GM13977 (cell line): Measurements from ENCODE around the gene KCNQ1.

Source experiments
- DNase-seq: peaks from one replicate; pipeline ENCODE4 v3.0.0; 2012; ENCODE audit warnings: low spot score
- CTCF ChIP-seq: IDR thresholded peaks from 2 replicates; pipeline ENCODE4 v1.5.1; 2012; ENCODE audit warnings: mild to moderate bottlenecking, control low read depth; ENCODE audit not compliant: insufficient read depth; ENCODE audit errors: extremely low read depth, missing control alignments
- in situ Hi-C: fragments of 300-500 bp; cut with MboI; formaldehyde crosslinking; loops from one replicate; pipeline ENCODE4 v1.12.0; 2022; ENCODE audit warnings: low sequenced_read_pairs, low pct_unique_long_range_greater_than_20kb, mixed read lengths, inconsistent platforms; ENCODE audit not compliant: unreplicated experiment

KCNQ1 gene

GRCh38 chr11:2855162-2855561, 410.4 kb downstream of the KCNQ1 start:
- in situ Hi-C loops, result no loop called here
- no peak for TF ChIP-seq CTCF
- no peak for DNase-seq

- no peak for DNase-seq
- TF ChIP-seq CTCF, result no peak
- in situ Hi-C loops, result no loop called here
These were observed 412.5 kb downstream of the KCNQ1 start for GRCh38 chr11:2857276-2857675.

- in situ Hi-C loops, result no loop called here
- no peak for TF ChIP-seq CTCF
- no peak for DNase-seq
These were observed 413.1 kb downstream of the KCNQ1 start for GRCh38 chr11:2857918-2858317.

- no peak for TF ChIP-seq CTCF
- in situ Hi-C loops, result no loop called here
- DNase-seq, result no peak
These were observed 414.3 kb downstream of the KCNQ1 start for GRCh38 chr11:2858995-2859698.

- DNase-seq, result no peak
- in situ Hi-C loops, result no loop called here
- TF ChIP-seq CTCF, result no peak
These were observed 414.9 kb downstream of the KCNQ1 start for GRCh38 chr11:2859699-2860037.

GRCh38 chr11:2860636-2861035, 415.8 kb downstream of the KCNQ1 start:
- TF ChIP-seq CTCF, result no peak
- peak; percentile 67 for DNase-seq
- in situ Hi-C loops, result no loop called here
